GM23338 (cell line): ENCODE data around the gene TOPAZ1. TPM values are rescaled to one million over a fixed set of nuclear protein-coding genes. Genes with fewer than 3 reads are reported as not detected.

Source experiments
- ATAC-seq: fragments of 200-7000 bp; cut with Tn5 transposase; 3 replicates; pipeline ENCODE4 v1.9.1; 2020
- DNase-seq: peaks from one replicate; pipeline ENCODE4 v3.0.0-alpha.2; 2015; ENCODE audit warnings: low spot score
- H2AFZ ChIP-seq: fragments of 200-600 bp; sonication (generic); 2 replicates; pipeline ENCODE4 v1.8.0; 2016; ENCODE audit warnings: antibody characterized with exemption, mild to moderate bottlenecking, moderate library complexity
- H3F3A ChIP-seq: fragments of 200-600 bp; sonication (generic); replicated peaks from 2 replicates; pipeline ENCODE4 v1.8.0; 2017; ENCODE audit warnings: antibody characterized with exemption, mixed run types, low read depth
- H3K27ac ChIP-seq: fragments of 200-600 bp; sonication (generic); 2 replicates; pipeline ENCODE4 v1.6.1; 2016; ENCODE audit warnings: low read depth
- H3K27me3 ChIP-seq: fragments of 200-600 bp; sonication (generic); 2 replicates; pipeline ENCODE4 v1.8.0; 2016; ENCODE audit warnings: mild to moderate bottlenecking, mixed run types, moderate library complexity; ENCODE audit not compliant: insufficient read depth
- H3K36me3 ChIP-seq: fragments of 200-600 bp; sonication (generic); 2 replicates; pipeline ENCODE4 v1.8.0; 2016; ENCODE audit warnings: mild to moderate bottlenecking; ENCODE audit not compliant: insufficient read depth
- H3K4me1 ChIP-seq: fragments of 200-600 bp; sonication (generic); 2 replicates; pipeline ENCODE4 v1.8.0; 2016; ENCODE audit warnings: mild to moderate bottlenecking, moderate library complexity; ENCODE audit not compliant: insufficient read depth
- H3K4me2 ChIP-seq: fragments of 200-600 bp; sonication (generic); 2 replicates; pipeline ENCODE4 v1.7.1; 2017; ENCODE audit warnings: mixed run types
- H3K4me3 ChIP-seq: fragments of 200-600 bp; sonication (generic); 2 replicates; pipeline ENCODE4 v1.6.1; 2016; ENCODE audit warnings: mixed run types
- H3K79me2 ChIP-seq: fragments of 200-600 bp; sonication (generic); replicated peaks from 2 replicates; pipeline ENCODE4 v1.8.0; 2017; ENCODE audit warnings: mild to moderate bottlenecking; ENCODE audit not compliant: insufficient read depth
- H3K9me2 ChIP-seq: fragments of 200-600 bp; sonication (generic); 2 replicates; pipeline ENCODE4 v1.8.0; 2017; ENCODE audit not compliant: insufficient read depth
- H4K20me1 ChIP-seq: fragments of 200-600 bp; sonication (generic); replicated peaks from 2 replicates; pipeline ENCODE4 v1.8.0; 2017; ENCODE audit warnings: mild to moderate bottlenecking; ENCODE audit not compliant: insufficient read depth
- H3K27ac Mint-ChIP-seq: 2 replicates; pipeline ENCODE4 v1.8.0; 2020; ENCODE audit warnings: inconsistent platforms, mild to moderate bottlenecking, moderate library complexity, mixed read lengths
- H3K27me3 Mint-ChIP-seq: 3 replicates; pipeline ENCODE4 v1.8.0; 2022; ENCODE audit warnings: low read depth, mild to moderate bottlenecking, moderate library complexity, mixed read lengths, inconsistent platforms; ENCODE audit not compliant: insufficient read depth, poor library complexity
- H3K36me3 Mint-ChIP-seq: 3 replicates; pipeline ENCODE4 v1.8.0; 2021; ENCODE audit warnings: low read depth, mild to moderate bottlenecking, inconsistent platforms, moderate library complexity, mixed read lengths
- H3K4me1 Mint-ChIP-seq: 3 replicates; pipeline ENCODE4 v1.8.0; 2020; ENCODE audit warnings: mild to moderate bottlenecking, inconsistent platforms, mixed read lengths
- H3K4me3 Mint-ChIP-seq: 3 replicates; pipeline ENCODE4 v1.8.0; 2021; ENCODE audit warnings: moderate library complexity, mild to moderate bottlenecking, inconsistent platforms, mixed read lengths
- H3K9me3 Mint-ChIP-seq: 3 replicates; pipeline ENCODE4 v1.8.0; 2020; ENCODE audit warnings: moderate library complexity, mild to moderate bottlenecking, inconsistent platforms, mixed read lengths
- CTCF ChIP-seq, 2 experiments: fragments of 200-600 bp in 1 of 2; sonication (generic) in 1 of 2; conservative IDR thresholded peaks; 2 replicates each; pipeline versions ENCODE4 v1.5.1 to v1.6.1; 2016 to 2017; ENCODE audit warnings: antibody characterized with exemption in 2 of 2, low read depth in 2 of 2, mild to moderate bottlenecking in 2 of 2, moderate library complexity in 1 of 2
- ETS1 ChIP-seq: IDR thresholded peaks from 2 replicates; pipeline ENCODE4 v1.6.1; 2016; ENCODE audit warnings: antibody characterized with exemption
- NANOG ChIP-seq: IDR thresholded peaks from 2 replicates; pipeline ENCODE4 v1.6.1; 2016; ENCODE audit warnings: antibody characterized with exemption, borderline replicate concordance
- REST ChIP-seq: IDR thresholded peaks from one replicate; pipeline ENCODE4 v1.6.1; 2018; ENCODE audit warnings: antibody characterized with exemption; ENCODE audit not compliant: unreplicated experiment
- polyA plus RNA-seq: library from polyadenylated mRNA; unstranded; fragments of >200 nt; fragmentation: Nextera tagmentation; extraction: Ambion mirVana; gene quantifications from 2 replicates; pipeline ENCODE4 v1.2.1, GENCODE V29; 2016
- total RNA-seq: library from RNA; depleted of rRNA; stranded (reverse); fragments of >200 nt; shearing (Covaris generic); gene quantifications from 2 replicates; pipeline ENCODE4 v1.2.3, GENCODE V29; 2014

The TOPAZ1 gene
- total and polyA plus RNA-seq, 2 experiments from 2014 or later: not detected

GRCh38 chr3:44338828-44339127, 97.1 kb downstream of the TOPAZ1 start:
- no peaks in the 10 kb centered on the region for H3K9me2 ChIP-seq
- H2AFZ ChIP-seq: peak overlapping the region; percentile 9; the same call in 1 of the 2 replicates
- Mint-ChIP-seq H3K36me3 (peaks cover 6% of the 10 kb centered on the region; the same call in 2 of the 3 replicates), H3K4me1 (peaks cover 16% of the 10 kb centered on the region), H3K27ac (peak overlapping the region; percentile 97), H3K9me3 (no peaks in the 10 kb centered on the region), H3K27me3 (peaks cover 7% of the 10 kb centered on the region), H3K4me3 (peak overlapping the region; percentile 81)
- ATAC-seq (no peak), DNase-seq (no peak)
- H3K79me2 ChIP-seq: peaks cover 25% of the 10 kb centered on the region
- H3F3A ChIP-seq: no peaks in the 10 kb centered on the region
- 0 out of 2 replicates have a peak, but pooled peaks cover 3% of the 10 kb centered on the region for H3K4me1 ChIP-seq
- no peaks in the 10 kb centered on the region for H3K27me3 ChIP-seq
- no peaks in the 10 kb centered on the region for H3K36me3 ChIP-seq
- TF ChIP-seq ETS1 (no peak), NANOG (no peak), CTCF (conservative IDR thresholded peaks at IDR 0.05; ENCODE audit: low read depth in 2 of 2) (no peak), REST (no peak)
- peak overlapping the region; percentile 75 for H3K27ac ChIP-seq
- H3K4me3 ChIP-seq: peak overlapping the region; percentile 70
- H3K4me2 ChIP-seq: peak overlapping the region; percentile 87
- no peaks in the 10 kb centered on the region for H4K20me1 ChIP-seq

GRCh38 chr3:44339181-44340057, 97.7 kb downstream of the TOPAZ1 start:
- H3K9me2 ChIP-seq: no peaks in the 10 kb centered on the region
- H3K79me2 ChIP-seq: peaks cover 25% of the 10 kb centered on the region
- no peak for ATAC-seq
- TF ChIP-seq ETS1 (no peak), REST (no peak)
- H3K27ac Mint-ChIP-seq: peak overlapping the region; percentile 97
- no peaks in the 10 kb centered on the region for H3K27me3 ChIP-seq
- H3K4me3 Mint-ChIP-seq: peak overlapping the region; percentile 81
- DNase-seq: no peak
- H3K9me3 Mint-ChIP-seq: no peaks in the 10 kb centered on the region
- peaks cover 16% of the 10 kb centered on the region for H3K4me1 Mint-ChIP-seq
- peak overlapping the region; percentile 70 for H3K4me3 ChIP-seq
- H3K27me3 Mint-ChIP-seq: peaks cover 7% of the 10 kb centered on the region
- H3K36me3 ChIP-seq: no peaks in the 10 kb centered on the region
- H4K20me1 ChIP-seq: no peaks in the 10 kb centered on the region
- H2AFZ ChIP-seq: peak overlapping the region; percentile 9; the same call in 1 of the 2 replicates
- H3K4me2 ChIP-seq: peak overlapping the region; percentile 87
- peak overlapping the region; percentile 75 for H3K27ac ChIP-seq
- peaks cover 3% of the 10 kb centered on the region; the same call in 1 of the 2 replicates for H3K4me1 ChIP-seq
- H3K36me3 Mint-ChIP-seq: peaks cover 6% of the 10 kb centered on the region; the same call in 2 of the 3 replicates
- H3F3A ChIP-seq: no peaks in the 10 kb centered on the region
